NOMO-1 (cell line): Measurements from ENCODE around the gene TBCK.

ENCODE experiments used
- DNase-seq, 2 experiments: peaks; one replicate each; lab custom pipeline; 2025; ENCODE audit not compliant: unreplicated experiment in 2 of 2; lab: John Stamatoyannopoulos, UW

Gene TBCK

GRCh38 chr4:106315968-106316772, at the start of gene TBCK, which contains the start of gene AIMP1:
Gene TBCK (minus strand): TSS chr4:106316209. CDS start chr4:106308960, 7,249 bp downstream.
Gene AIMP1 (plus strand): TSS chr4:106316550. CDS start chr4:106325010, 8,460 bp downstream.
- peak; percentile 86 for DNase-seq

GRCh38 chr4:106365613-106366012, 49.6 kb upstream of the TBCK start:
- DNase-seq, result peak; percentile 33 to 86

- DNase-seq, result no peak
These were observed 48.3 kb upstream of the TBCK start for GRCh38 chr4:106364282-106364681.

GRCh38 chr4:106362086-106362825, 46.2 kb upstream of the TBCK start:
- DNase-seq, result no peak

- DNase-seq, result peak in 1 of 2 experiments; percentile 70
These were observed 42.9 kb upstream of the TBCK start for GRCh38 chr4:106358899-106359298.

- DNase-seq, result no peak
These were observed 39.2 kb upstream of the TBCK start for GRCh38 chr4:106355193-106355592.

- no peak for DNase-seq
These were observed 37.8 kb upstream of the TBCK start for GRCh38 chr4:106353786-106354185.

GRCh38 chr4:106351016-106351415, 35.0 kb upstream of the TBCK start:
- no peak for DNase-seq

- DNase-seq, result no peak
These were observed 31.2 kb upstream of the TBCK start for GRCh38 chr4:106347167-106347566.

- no peak for DNase-seq
These were observed 28.6 kb upstream of the TBCK start for GRCh38 chr4:106344647-106344970.

GRCh38 chr4:106343865-106344646, 28.0 kb upstream of the TBCK start:
- no peak for DNase-seq

GRCh38 chr4:106340774-106341173, 24.8 kb upstream of the TBCK start:
- no peak for DNase-seq

GRCh38 chr4:106339431-106339830, 23.4 kb upstream of the TBCK start:
- DNase-seq, result no peak

GRCh38 chr4:106338671-106339070, 22.7 kb upstream of the TBCK start:
- DNase-seq, result no peak

GRCh38 chr4:106337916-106338315, 21.9 kb upstream of the TBCK start:
- DNase-seq, result no peak

- DNase-seq, result no peak
These were observed 20.6 kb upstream of the TBCK start for GRCh38 chr4:106336618-106337017.

- no peak for DNase-seq
These were observed 18.9 kb upstream of the TBCK start for GRCh38 chr4:106334741-106335470.

- DNase-seq, result no peak
These were observed 17.2 kb upstream of the TBCK start for GRCh38 chr4:106333186-106333585.

GRCh38 chr4:106329041-106329618, 13.1 kb upstream of the TBCK start:
- DNase-seq, result peak in 1 of 2 experiments; percentile 24

GRCh38 chr4:106325800-106326199, 9.8 kb upstream of the TBCK start:
- no peak for DNase-seq
